GM19023 (cell line): Measurements from ENCODE around the gene TRIM66.

ENCODE experiments used
- ATAC-seq: cut with Tn5 transposase; IDR thresholded peaks from one replicate; pipeline ENCODE4 v1.9.1; 2021; ENCODE audit warnings: mild to moderate bottlenecking, moderate library complexity; ENCODE audit not compliant: unreplicated experiment

The TRIM66 gene

GRCh38 chr11:8658321-8659057, 24.0 kb downstream of the TRIM66 start:
- no peak for ATAC-seq

- no peak for ATAC-seq
Measured at GRCh38 chr11:8656291-8656690, 26.2 kb downstream of the TRIM66 start.

GRCh38 chr11:8654503-8654902, 28.0 kb downstream of the TRIM66 start:
- ATAC-seq = no peak

GRCh38 chr11:8652140-8652539, 30.3 kb downstream of the TRIM66 start:
- ATAC-seq = no peak

- no peak for ATAC-seq
Measured at GRCh38 chr11:8650401-8650990, 32.0 kb downstream of the TRIM66 start.

GRCh38 chr11:8649361-8649760, 33.1 kb downstream of the TRIM66 start:
- ATAC-seq = no peak

GRCh38 chr11:8646873-8647272, 35.6 kb downstream of the TRIM66 start:
- ATAC-seq = no peak

- no peak for ATAC-seq
Measured at GRCh38 chr11:8642196-8642841, 40.1 kb downstream of the TRIM66 start.

GRCh38 chr11:8641332-8641731, 41.1 kb downstream of the TRIM66 start:
- no peak for ATAC-seq

- no peak for ATAC-seq
Measured at GRCh38 chr11:8640267-8640906, 42.1 kb downstream of the TRIM66 start.

- no peak for ATAC-seq
Measured at GRCh38 chr11:8639655-8640054, 42.8 kb downstream of the TRIM66 start.

- no peak for ATAC-seq
Measured at GRCh38 chr11:8638300-8638699, 44.2 kb downstream of the TRIM66 start.

GRCh38 chr11:8636127-8636526, 46.3 kb downstream of the TRIM66 start:
- ATAC-seq = no peak

- ATAC-seq = no peak
Measured at GRCh38 chr11:8634498-8634897, 48.0 kb downstream of the TRIM66 start.

- ATAC-seq = no peak
Measured at GRCh38 chr11:8631395-8632118, 50.9 kb downstream of the TRIM66 start.

GRCh38 chr11:8624698-8625097, 57.8 kb downstream of the TRIM66 start:
- ATAC-seq = no peak

GRCh38 chr11:8621147-8621546, 61.3 kb downstream of the TRIM66 start:
- no peak for ATAC-seq

GRCh38 chr11:8617063-8617462, 65.4 kb downstream of the TRIM66 start:
- ATAC-seq = no peak

- no peak for ATAC-seq
Measured at GRCh38 chr11:8615291-8616032, 67.0 kb downstream of the TRIM66 start.

GRCh38 chr11:8614497-8614896, 68.0 kb downstream of the TRIM66 start:
- ATAC-seq = no peak
